Renal cortex interstitium (tissue), 15 donors: Measurements from ENCODE around the gene SERPINH1. TPM values are rescaled to one million over a fixed set of nuclear protein-coding genes. Genes with fewer than 3 reads are reported as not detected.

Experiments
- DNase-seq, 11 donors: peaks; one replicate each; pipeline ENCODE4 v3.0.0-alpha.2; 2013; ENCODE audit warnings: low read depth in 9 of 11, low spot score in 4 of 11; ENCODE audit errors: extremely low read depth in 1 of 11
- long read RNA-seq, 16 experiments: transcript quantifications; one replicate each; lab custom pipeline, GENCODE V29; 2026
- polyA plus RNA-seq, 3 donors: library from polyadenylated mRNA; unstranded; fragments of 120-200 nt; gene quantifications; one replicate each; pipeline ENCODE4 v1.2.1, GENCODE V29; 2013; ENCODE audit not compliant: insufficient read length in 3 of 3

The SERPINH1 gene
- 100 to 1,000 TPM; 282 to 410 (median 306) TPM for polyA plus RNA-seq
- long read RNA-seq, donor 1, transcript SERPINH1-201 (5 exons, 2,225 nt) = major isoform, 77 of 202 reads
- long read RNA-seq, donor 1, partial matches to known transcripts = 121 of 202 reads
- long read RNA-seq, donor 1, other reads (novel, unspliced or antisense) = 0 of 202 reads
- long read RNA-seq, donor 2, transcript SERPINH1-201 (5 exons, 2,225 nt) = major isoform, 91 of 322 reads
- long read RNA-seq, donor 2, partial matches to known transcripts = 229 of 322 reads
- long read RNA-seq, donor 2, other reads (novel, unspliced or antisense) = 0 of 322 reads
- long read RNA-seq, donor 3, transcript SERPINH1-201 (5 exons, 2,225 nt) = major isoform, 162 of 276 reads
- long read RNA-seq, donor 3, partial matches to known transcripts = 111 of 276 reads
- long read RNA-seq, donor 3, other reads (novel, unspliced or antisense) = 0 of 276 reads
- long read RNA-seq, donor 4, transcript SERPINH1-201 (5 exons, 2,225 nt) = major isoform, 71 of 205 reads
- long read RNA-seq, donor 4, partial matches to known transcripts = 132 of 205 reads
- long read RNA-seq, donor 4, other reads (novel, unspliced or antisense) = 0 of 205 reads
- long read RNA-seq, donor 5 = 0 reads
- long read RNA-seq, donor 6, transcript SERPINH1-201 (5 exons, 2,225 nt) = major isoform, 79 of 139 reads
- long read RNA-seq, donor 6, partial matches to known transcripts = 56 of 139 reads
- long read RNA-seq, donor 6, other reads (novel, unspliced or antisense) = 0 of 139 reads
- long read RNA-seq, donor 7, transcript SERPINH1-201 (5 exons, 2,225 nt) = major isoform, 108 of 166 reads
- long read RNA-seq, donor 7, partial matches to known transcripts = 49 of 166 reads
- long read RNA-seq, donor 7, other reads (novel, unspliced or antisense) = 5 of 166 reads
- long read RNA-seq, donor 8, transcript SERPINH1-205 (3 exons, 2,283 nt) = minor isoform, 5 of 203 reads
- long read RNA-seq, donor 8, transcript SERPINH1-201 (5 exons, 2,225 nt) = major isoform, 153 of 203 reads
- long read RNA-seq, donor 8, partial matches to known transcripts = 43 of 203 reads
- long read RNA-seq, donor 8, other reads (novel, unspliced or antisense) = 0 of 203 reads
- long read RNA-seq, donor 9, transcript SERPINH1-201 (5 exons, 2,225 nt) = major isoform, 104 of 150 reads
- long read RNA-seq, donor 9, partial matches to known transcripts = 41 of 150 reads
- long read RNA-seq, donor 9, other reads (novel, unspliced or antisense) = 0 of 150 reads
- long read RNA-seq, donor 10, transcript SERPINH1-201 (5 exons, 2,225 nt) = major isoform, 80 of 276 reads
- long read RNA-seq, donor 10, partial matches to known transcripts = 192 of 276 reads
- long read RNA-seq, donor 10, other reads (novel, unspliced or antisense) = 0 of 276 reads
- long read RNA-seq, donor 11, transcript SERPINH1-201 (5 exons, 2,225 nt) = major isoform, 70 of 100 reads
- long read RNA-seq, donor 11, partial matches to known transcripts = 29 of 100 reads
- long read RNA-seq, donor 11, other reads (novel, unspliced or antisense) = 0 of 100 reads
- long read RNA-seq, donor 12, transcript SERPINH1-201 (5 exons, 2,225 nt) = major isoform, 39 of 196 reads
- long read RNA-seq, donor 12, partial matches to known transcripts = 155 of 196 reads
- long read RNA-seq, donor 12, other reads (novel, unspliced or antisense) = 0 of 196 reads
- long read RNA-seq, donor 13 = 0 reads
- long read RNA-seq, donor 14, transcript SERPINH1-201 (5 exons, 2,225 nt) = major isoform, 122 of 249 reads
- long read RNA-seq, donor 14, partial matches to known transcripts = 124 of 249 reads
- long read RNA-seq, donor 14, other reads (novel, unspliced or antisense) = 0 of 249 reads
- long read RNA-seq, donor 15, transcript SERPINH1-201 (5 exons, 2,225 nt) = major isoform, 57 of 139 reads
- long read RNA-seq, donor 15, partial matches to known transcripts = 78 of 139 reads
- long read RNA-seq, donor 15, other reads (novel, unspliced or antisense) = 0 of 139 reads
- long read RNA-seq, donor 16, transcript SERPINH1-201 (5 exons, 2,225 nt) = major isoform, 232 of 611 reads
- long read RNA-seq, donor 16, transcript SERPINH1-205 (3 exons, 2,283 nt) = minor isoform, 10 of 611 reads
- long read RNA-seq, donor 16, partial matches to known transcripts = 358 of 611 reads
- long read RNA-seq, donor 16, other reads (novel, unspliced or antisense) = 7 of 611 reads

DNA sequence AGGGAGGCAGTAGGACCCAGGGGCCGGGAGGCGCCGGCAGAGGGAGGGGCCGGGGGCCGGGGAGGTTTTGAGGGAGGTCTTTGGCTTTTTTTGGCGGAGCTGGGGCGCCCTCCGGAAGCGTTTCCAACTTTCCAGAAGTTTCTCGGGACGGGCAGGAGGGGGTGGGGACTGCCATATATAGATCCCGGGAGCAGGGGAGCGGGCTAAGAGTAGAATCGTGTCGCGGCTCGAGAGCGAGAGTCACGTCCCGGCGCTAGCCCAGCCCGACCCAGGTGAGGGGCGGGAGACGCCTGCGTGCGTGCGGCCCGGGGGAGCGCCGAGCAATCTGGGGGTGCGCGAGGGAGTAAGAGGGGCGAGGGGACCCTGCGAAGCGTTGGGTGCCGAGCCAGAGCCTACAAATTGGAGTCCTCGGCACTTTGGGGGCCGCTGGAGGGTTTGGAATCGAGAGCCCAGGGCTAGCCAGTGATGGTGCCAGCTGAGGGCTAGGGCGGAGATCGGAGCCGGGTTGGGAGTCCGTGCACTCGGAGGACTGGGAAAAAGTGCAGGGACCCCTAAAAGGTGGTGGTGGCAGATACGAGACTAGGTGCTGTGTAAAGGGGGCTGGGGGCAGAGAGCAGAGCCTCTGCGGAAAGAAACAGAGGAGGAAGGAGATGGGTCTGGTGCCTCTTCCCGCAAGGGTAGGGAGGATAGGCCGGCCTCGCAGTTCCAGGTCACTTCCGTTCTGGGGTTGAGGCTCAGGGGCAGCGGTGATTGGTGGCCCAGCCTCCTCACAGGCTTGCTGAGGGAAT, at the start of gene SERPINH1:
SERPINH1 (plus strand) TSS at position 206 of the 788 bp plus-strand sequence. CDS start 4,097 bp downstream, outside the sequence.
- peak in 8 of 11 donors; percentile 62 to 87 (median 82) for DNase-seq

GRCh38 chr11:75513250-75513649, 48.8 kb upstream of the SERPINH1 start:
- no peak for DNase-seq

DNA sequence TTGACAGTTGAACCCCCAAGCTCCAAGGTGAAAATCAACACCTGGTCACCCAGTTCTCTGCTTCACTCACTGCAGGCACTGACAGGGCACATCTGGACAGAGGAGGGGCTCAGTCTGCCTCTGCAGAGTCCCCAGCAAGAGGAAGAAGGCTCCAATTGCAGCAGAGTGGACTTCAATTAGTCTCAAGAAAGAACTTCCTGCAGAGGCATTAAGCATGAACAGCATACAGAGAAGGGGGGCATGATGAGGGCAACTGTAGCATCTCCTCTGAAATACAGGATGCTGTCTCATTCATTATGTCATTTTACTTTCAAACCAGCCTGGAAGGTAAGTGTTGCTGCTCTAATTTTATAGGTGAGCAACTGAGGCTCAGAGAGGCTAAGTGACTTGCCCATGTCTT, 47.5 kb upstream of the SERPINH1 start:
- DNase-seq = no peak

DNA sequence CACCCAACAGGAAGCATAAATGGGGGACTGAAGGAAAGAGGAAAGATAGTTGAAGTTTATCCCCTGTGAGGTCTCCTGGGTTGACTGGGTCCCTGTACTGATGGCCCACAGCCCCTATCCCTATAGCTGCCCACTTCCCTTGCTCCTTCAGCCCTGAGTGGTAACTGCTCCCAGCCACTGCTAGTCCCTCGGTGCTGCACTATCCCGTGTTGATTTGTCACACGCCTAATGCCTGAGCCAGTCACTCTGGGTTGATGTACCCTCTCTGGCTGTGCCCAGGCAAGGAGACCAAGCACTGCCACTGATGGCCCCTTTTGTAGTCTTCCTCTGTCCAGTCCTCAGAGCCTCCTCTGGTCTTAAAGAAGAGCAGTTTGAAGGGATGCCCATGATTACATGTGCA, 45.9 kb upstream of the SERPINH1 start:
- no peak for DNase-seq

- no peak for DNase-seq
Observed at GRCh38 chr11:75516886-75517285, 45.2 kb upstream of the SERPINH1 start.

- DNase-seq = no peak
Observed at GRCh38 chr11:75518204-75518549, 43.9 kb upstream of the SERPINH1 start.

- no peak for DNase-seq
Observed at GRCh38 chr11:75518771-75519653, 43.0 kb upstream of the SERPINH1 start.

DNA sequence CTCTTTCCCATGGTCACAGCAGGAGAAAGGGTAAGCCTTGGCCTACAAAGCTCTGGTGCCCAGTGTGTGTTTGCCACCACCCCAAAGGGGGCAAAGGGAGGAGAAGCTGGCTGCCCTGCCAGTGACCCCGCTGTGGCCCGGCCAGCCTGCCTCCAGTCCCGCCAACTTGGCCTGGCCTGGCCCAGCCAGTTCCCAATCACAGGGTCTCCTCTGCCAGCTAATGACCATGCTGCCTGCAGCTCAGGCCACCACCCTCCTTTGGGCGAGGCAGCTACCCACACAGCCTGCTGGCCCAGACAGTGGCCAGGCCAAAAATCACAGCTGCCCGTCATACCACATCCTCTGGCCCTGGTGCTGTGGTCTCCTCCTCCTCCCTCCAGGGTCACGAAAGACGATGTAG, 41.4 kb upstream of the SERPINH1 start:
- no peak for DNase-seq

GRCh38 chr11:75522286-75523044, 39.6 kb upstream of the SERPINH1 start:
- DNase-seq = no peak

DNA sequence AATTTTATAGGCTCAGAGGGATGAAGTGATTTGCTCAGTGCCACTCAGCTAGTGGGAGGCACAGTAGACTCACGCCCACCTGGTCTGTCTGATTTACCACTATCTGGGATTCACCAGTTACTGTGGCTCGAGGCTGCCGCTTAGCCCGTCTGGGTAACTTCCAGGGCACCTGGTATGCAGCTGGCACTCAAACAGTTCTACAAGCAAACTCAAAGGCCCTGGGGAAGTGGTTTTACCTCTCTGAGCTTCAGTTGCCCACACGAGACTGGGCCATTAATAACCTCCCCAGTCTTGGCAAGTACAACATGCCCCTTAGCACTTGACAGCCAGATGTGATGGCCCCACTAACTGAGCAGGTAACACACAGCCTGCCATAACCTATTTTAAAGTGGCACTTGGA, 38.9 kb upstream of the SERPINH1 start:
- DNase-seq = no peak

GRCh38 chr11:75523811-75524664, 38.0 kb upstream of the SERPINH1 start:
- DNase-seq = no peak

- no peak for DNase-seq
Observed at GRCh38 chr11:75524665-75525432, 37.2 kb upstream of the SERPINH1 start.

DNA sequence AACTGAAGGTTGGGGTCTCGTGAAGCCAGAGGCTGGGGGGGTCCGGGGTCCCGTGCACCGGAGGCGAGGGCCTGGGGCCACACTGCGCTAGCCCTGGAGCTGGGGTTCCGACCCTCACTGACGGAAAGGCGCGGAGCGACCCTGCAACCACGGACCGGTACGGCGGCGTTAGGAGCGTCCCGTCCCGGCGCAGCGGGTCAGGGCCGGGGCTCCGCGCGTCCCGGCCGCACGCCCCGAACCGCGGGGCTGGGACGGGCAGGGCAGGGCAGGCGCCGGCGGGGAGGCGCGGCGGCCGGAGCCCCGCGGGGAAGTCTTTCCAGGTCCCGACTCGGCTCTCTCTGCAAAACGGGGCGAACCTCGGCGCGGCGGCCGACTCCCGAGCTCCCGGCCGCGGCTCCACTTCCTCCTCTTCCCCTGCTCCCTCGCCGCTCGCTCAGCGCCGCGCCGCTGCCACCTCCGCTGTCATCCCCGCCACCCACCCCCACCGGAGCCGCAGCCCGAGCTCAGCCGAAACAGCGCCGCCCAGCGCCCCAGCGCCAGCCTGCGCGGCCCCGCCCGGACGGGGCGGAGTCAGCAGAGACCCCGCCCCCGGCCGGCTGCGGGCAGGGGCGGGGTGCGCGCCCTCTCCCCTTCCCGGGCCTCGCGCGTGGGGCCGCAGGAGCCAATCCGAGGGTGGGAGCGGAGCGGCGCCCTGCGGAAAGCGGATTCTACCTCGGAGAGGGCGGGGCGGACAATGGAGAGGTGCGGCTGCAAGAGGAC, 36.4 kb upstream of the SERPINH1 start, which contains the start of gene GDPD5:
GDPD5 (minus strand) TSS at position 509 of the 759 bp plus-strand sequence. CDS start 48,206 bp downstream, outside the sequence.
- peak; percentile 63 to 86 (median 75) for DNase-seq
